SK-N-SH (cell line): ENCODE measurements around the gene CRYGC. TPM values are rescaled to one million over a fixed set of nuclear protein-coding genes. Genes with fewer than 3 reads are reported as not detected.

Experiments
- CTCF ChIA-PET: fragments of 300-600, 350-600 bp; formaldehyde crosslinking; extraction: SDS; loops from one replicate; lab custom pipeline; 2021; lab: Yijun Ruan, JAX
- POLR2A ChIA-PET: fragments of 350-600 bp; sonication (Branson Sonifier 250); formaldehyde crosslinking; extraction: SDS; loops from one replicate; lab custom pipeline; 2020; ENCODE audit warnings: antibody characterized with exemption, inconsistent platforms; lab: Yijun Ruan, JAX
- DNase-seq: peaks from one replicate; pipeline ENCODE4 v3.0.0; 2012
- H2AFZ ChIP-seq: fragments of 200-600 bp; sonication (generic); 2 replicates; pipeline ENCODE4 v1.8.1; 2016; ENCODE audit warnings: antibody characterized with exemption, mild to moderate bottlenecking, low read depth
- H3F3A ChIP-seq: fragments of 200-600 bp; sonication (generic); replicated peaks from 2 replicates; pipeline ENCODE3; 2016; ENCODE audit warnings: antibody characterized with exemption, mild to moderate bottlenecking; ENCODE audit not compliant: insufficient read depth
- H3K27ac ChIP-seq, 2 experiments: fragments of 200-500 bp in 1 of 2; fragments of 200-600 bp in 1 of 2; sonication (Bioruptor generic) in 1 of 2; sonication (generic), shearing (Covaris generic) in 1 of 2; 2 replicates each; pipeline versions ENCODE4 v1.5.1 to v1.6.1; 2014 to 2016; ENCODE audit warnings: low read depth in 2 of 2, inconsistent platforms in 1 of 2, low read length in 1 of 2, mild to moderate bottlenecking in 1 of 2, mixed read lengths in 1 of 2
- H3K27me3 ChIP-seq: fragments of 200-600 bp; sonication (generic), shearing (Covaris generic); 2 replicates; pipeline ENCODE4 v1.6.1; 2016; ENCODE audit warnings: mixed run types; ENCODE audit not compliant: insufficient read depth
- H3K36me3 ChIP-seq, 2 experiments: fragments of 200-500 bp in 1 of 2; fragments of 200-600 bp in 1 of 2; sonication (Bioruptor generic) in 1 of 2; sonication (generic) in 1 of 2; replicated peaks in 1 of 2; 2 replicates each; pipeline versions ENCODE3 to v1.5.1; 2014 to 2016; ENCODE audit warnings: low read length in 1 of 2, mild to moderate bottlenecking in 1 of 2; ENCODE audit not compliant: insufficient read depth in 2 of 2, control insufficient read depth in 1 of 2
- H3K4me1 ChIP-seq, 2 experiments: fragments of 200-500 bp in 1 of 2; fragments of 200-600 bp in 1 of 2; sonication (Bioruptor generic) in 1 of 2; sonication (generic), shearing (Covaris generic) in 1 of 2; 2 replicates each; pipeline versions ENCODE4 v1.5.1 to v1.6.1; 2014 to 2016; ENCODE audit warnings: low read depth in 1 of 2, low read length in 1 of 2, mixed run types in 1 of 2; ENCODE audit not compliant: insufficient read depth in 2 of 2, control insufficient read depth in 1 of 2
- H3K4me2 ChIP-seq: fragments of 200-600 bp; sonication (generic), shearing (Covaris generic); 2 replicates; pipeline ENCODE4 v1.6.1; 2017; ENCODE audit warnings: mixed run types
- H3K4me3 ChIP-seq, 2 experiments: fragments of 200-500 bp in 1 of 2; fragments of 200-600 bp in 1 of 2; sonication (Bioruptor generic) in 1 of 2; sonication (generic), shearing (Covaris generic) in 1 of 2; 2 replicates each; pipeline versions ENCODE4 v1.5.1 to v1.8.1; 2014 to 2016; ENCODE audit warnings: low read depth in 2 of 2, inconsistent platforms in 1 of 2, low read length in 1 of 2, mild to moderate bottlenecking in 1 of 2, mixed read lengths in 1 of 2, moderate library complexity in 1 of 2
- H3K79me2 ChIP-seq: fragments of 200-600 bp; sonication (generic); 2 replicates; pipeline ENCODE4 v1.8.1; 2017; ENCODE audit warnings: mild to moderate bottlenecking; ENCODE audit not compliant: insufficient read depth
- H3K9ac ChIP-seq: fragments of 200-600 bp; sonication (generic); 2 replicates; pipeline ENCODE4 v1.6.1; 2017; ENCODE audit warnings: mixed run types
- H3K9me2 ChIP-seq: fragments of 200-600 bp; sonication (generic); 2 replicates; pipeline ENCODE4 v1.6.1; 2017; ENCODE audit warnings: mixed run types
- H3K9me3 ChIP-seq: fragments of 200-600 bp; sonication (generic); 2 replicates; pipeline ENCODE4 v1.6.1; 2017; ENCODE audit warnings: mixed run types, mild to moderate bottlenecking, moderate library complexity
- H4K20me1 ChIP-seq: fragments of 200-600 bp; sonication (generic); 2 replicates; pipeline ENCODE4 v1.6.1; 2017; ENCODE audit warnings: mild to moderate bottlenecking, mixed run types; ENCODE audit not compliant: insufficient read depth
- CHD2 ChIP-seq: fragments of 150-350 bp; IDR thresholded peaks from 2 replicates; pipeline ENCODE4 v1.6.1; 2018; ENCODE audit warnings: low read length; ENCODE audit not compliant: partially characterized antibody
- CTCF ChIP-seq: fragments of 200-600 bp; sonication (generic); IDR thresholded peaks from 2 replicates; pipeline ENCODE4 v1.6.1; 2017; ENCODE audit warnings: antibody characterized with exemption, mild to moderate bottlenecking, moderate library complexity
- ELF1 ChIP-seq: IDR thresholded peaks from 2 replicates; pipeline ENCODE4 v1.4.0; 2012
- EZH2phosphoT487 ChIP-seq: fragments of 200-600 bp; sonication (generic); IDR thresholded peaks from 2 replicates; pipeline ENCODE4 v1.6.1; 2017; ENCODE audit warnings: low read depth, mixed run types, mild to moderate bottlenecking, antibody characterized with exemption, moderate library complexity, borderline replicate concordance
- FOSL2 ChIP-seq: IDR thresholded peaks from 2 replicates; pipeline ENCODE4 v1.4.0; 2012; ENCODE audit warnings: low read depth, mild to moderate bottlenecking, moderate library complexity, borderline replicate concordance
- FOXM1 ChIP-seq: IDR thresholded peaks from 2 replicates; pipeline ENCODE4 v1.4.0; 2012; ENCODE audit warnings: low read depth, mild to moderate bottlenecking
- NFIC ChIP-seq: IDR thresholded peaks from 2 replicates; pipeline ENCODE4 v1.4.0; 2012; ENCODE audit warnings: borderline replicate concordance
- NRF1 ChIP-seq: IDR thresholded peaks from 2 replicates; pipeline ENCODE4 v1.6.1; 2012; ENCODE audit warnings: low read depth, mild to moderate bottlenecking, low read length
- PBX3 ChIP-seq: IDR thresholded peaks from 2 replicates; pipeline ENCODE4; 2012
- POLR2AphosphoS5 ChIP-seq: IDR thresholded peaks from 2 replicates; pipeline ENCODE4 v1.6.1; 2012; ENCODE audit warnings: low read depth, low read length
- RAD21 ChIP-seq: IDR thresholded peaks from 2 replicates; pipeline ENCODE4 v1.6.1; 2012; ENCODE audit warnings: mild to moderate bottlenecking, low read length
- RCOR1 ChIP-seq: fragments of 150-350 bp; IDR thresholded peaks from 2 replicates; pipeline ENCODE4 v1.6.1; 2017; ENCODE audit warnings: antibody characterized with exemption, low read length
- REST ChIP-seq: IDR thresholded peaks from 2 replicates; pipeline ENCODE4 v1.6.1; 2012; ENCODE audit warnings: mild to moderate bottlenecking, low read depth, low read length, moderate library complexity
- RXRA ChIP-seq: IDR thresholded peaks from 2 replicates; pipeline ENCODE4 v1.4.0; 2012; ENCODE audit warnings: low read depth, mild to moderate bottlenecking, borderline replicate concordance
- SMC3 ChIP-seq: IDR thresholded peaks from 2 replicates; pipeline ENCODE4 v1.6.1; 2012; ENCODE audit warnings: low read depth, low read length, improper control_type of control experiment
- TCF12 ChIP-seq: IDR thresholded peaks from 2 replicates; pipeline ENCODE4 v1.4.0; 2012
- USF2 ChIP-seq: fragments of 150-350 bp; IDR thresholded peaks from 2 replicates; pipeline ENCODE4 v1.6.1; 2017; ENCODE audit warnings: antibody characterized with exemption, low read length, low read depth, borderline replicate concordance
- YY1 ChIP-seq: IDR thresholded peaks from 2 replicates; pipeline ENCODE4 v1.4.0; 2012; ENCODE audit warnings: low read depth, mild to moderate bottlenecking
- WGBS: methylation state at CpG from one replicate; pipeline ENCODE4 v1.1.6; 2017; ENCODE audit warnings: low lambda C conversion rate; 5-methylcytosine and 5-hydroxymethylcytosine counted together
- polyA plus RNA-seq, 3 experiments: library from polyadenylated mRNA; depleted of rRNA; stranded (reverse); fragments of >200 nt; gene quantifications; 2 replicates each; pipeline ENCODE4 v1.2.3, GENCODE V29; 2012
- TF ChIP-seq, protein P1 (sequence below): fragments of 150-350 bp; IDR thresholded peaks from 2 replicates; pipeline ENCODE4 v1.6.1; 2016; ENCODE audit warnings: mild to moderate bottlenecking, low read depth, low read length
- TF ChIP-seq, protein P2 (sequence below): IDR thresholded peaks from 2 replicates; pipeline ENCODE4 v1.4.0; 2012; ENCODE audit warnings: low read depth, borderline replicate concordance

CRYGC gene
- polyA plus RNA-seq, 1 of the 3 experiments (the other 2 are of a cell fraction), result 0.31 TPM

GRCh38 chr2:208150956-208151355, 21.3 kb upstream of the CRYGC start:
- no peak overlapping the region for H3K4me3 ChIP-seq

More at GRCh38 chr2:208150956-208151355, 21.3 kb upstream of the CRYGC start:
- Histone ChIP-seq H3K4me2 (no peak overlapping the region), H3K27ac (no peak overlapping the region), H3K9me2 (no peaks in the 10 kb centered on the region), H3K27me3 (no peaks in the 10 kb centered on the region), H4K20me1 (no peaks in the 10 kb centered on the region), H3K9ac (no peak overlapping the region), H3K4me1 (no peaks in the 10 kb centered on the region), H3K79me2 (no peaks in the 10 kb centered on the region), H3F3A (no peaks in the 10 kb centered on the region)
- CTCF ChIA-PET, result interaction anchor here (0.9 kb wide), 1 partner anchor 25 kb away, joined by 3 read pairs; no protein-coding TSS in a partner anchor
- no peak for DNase-seq
- 80% methylated on average over 1 of the region's 1 CpG for WGBS
- POLR2A ChIA-PET, result no interaction called here
- TF ChIP-seq PBX3, result no peak
- TF ChIP-seq SMC3, result no peak
- no peak for TF ChIP-seq YY1
- TF ChIP-seq FOXM1, result no peak
- no peak for TF ChIP-seq POLR2AphosphoS5
- TF ChIP-seq RXRA, result no peak
- no peak for TF ChIP-seq CTCF
- TF ChIP-seq, protein P1, sequence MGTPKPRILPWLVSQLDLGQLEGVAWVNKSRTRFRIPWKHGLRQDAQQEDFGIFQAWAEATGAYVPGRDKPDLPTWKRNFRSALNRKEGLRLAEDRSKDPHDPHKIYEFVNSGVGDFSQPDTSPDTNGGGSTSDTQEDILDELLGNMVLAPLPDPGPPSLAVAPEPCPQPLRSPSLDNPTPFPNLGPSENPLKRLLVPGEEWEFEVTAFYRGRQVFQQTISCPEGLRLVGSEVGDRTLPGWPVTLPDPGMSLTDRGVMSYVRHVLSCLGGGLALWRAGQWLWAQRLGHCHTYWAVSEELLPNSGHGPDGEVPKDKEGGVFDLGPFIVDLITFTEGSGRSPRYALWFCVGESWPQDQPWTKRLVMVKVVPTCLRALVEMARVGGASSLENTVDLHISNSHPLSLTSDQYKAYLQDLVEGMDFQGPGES, result no peak
- TF ChIP-seq CHD2, result no peak
- no peak for TF ChIP-seq FOSL2
- TF ChIP-seq, protein P2, sequence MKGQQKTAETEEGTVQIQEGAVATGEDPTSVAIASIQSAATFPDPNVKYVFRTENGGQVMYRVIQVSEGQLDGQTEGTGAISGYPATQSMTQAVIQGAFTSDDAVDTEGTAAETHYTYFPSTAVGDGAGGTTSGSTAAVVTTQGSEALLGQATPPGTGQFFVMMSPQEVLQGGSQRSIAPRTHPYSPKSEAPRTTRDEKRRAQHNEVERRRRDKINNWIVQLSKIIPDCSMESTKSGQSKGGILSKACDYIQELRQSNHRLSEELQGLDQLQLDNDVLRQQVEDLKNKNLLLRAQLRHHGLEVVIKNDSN, result no peak
- no peak for TF ChIP-seq TCF12
- no peak for TF ChIP-seq USF2
- no peak for TF ChIP-seq NRF1
- no peak for TF ChIP-seq ELF1
- no peak for TF ChIP-seq REST
- no peak for TF ChIP-seq RAD21
- no peak for TF ChIP-seq RCOR1
- no peak for TF ChIP-seq NFIC
- no peak for TF ChIP-seq EZH2phosphoT487
- TF ChIP-seq, all 33 proteins: peak for 0
- Histone ChIP-seq H3K36me3 (no peaks in the 10 kb centered on the region), H3K9me3 (no peaks in the 10 kb centered on the region), H2AFZ (no peak overlapping the region)
